EL (cell line): ENCODE results near the gene OR7A10.
A peak's percentile ranks its signal among the peaks of the same experiment; 100 is the strongest.

Source experiments
- DNase-seq: peaks from one replicate; pipeline ENCODE4 v3.0.0-alpha.2; 2016

The OR7A10 gene

GRCh38 chr19:14848822-14849221 lies at the start of gene OR7A10:
Gene OR7A10, minus strand, starts transcription at chr19:14848922. Its CDS starts 7,045 bp downstream, at chr19:14841877.
- no peak for DNase-seq

- no peak for DNase-seq
Measured at GRCh38 chr19:14890643-14891379, 42.1 kb upstream of the OR7A10 start.

GRCh38 chr19:14889994-14890642 lies 41.4 kb upstream of the OR7A10 start:
- DNase-seq: no peak

GRCh38 chr19:14886032-14886431 lies 37.3 kb upstream of the OR7A10 start, which contains the start of gene OR7A17:
Gene OR7A17, minus strand, starts transcription at chr19:14886132. Its CDS starts 4,777 bp downstream, at chr19:14881355.
- DNase-seq: no peak

- peak; percentile 6 for DNase-seq
Measured at GRCh38 chr19:14871619-14872230, 23.0 kb upstream of the OR7A10 start.

- no peak for DNase-seq
Measured at GRCh38 chr19:14868497-14868896, 19.8 kb upstream of the OR7A10 start.

- DNase-seq: no peak
Measured at GRCh38 chr19:14843578-14843977, 5.1 kb downstream of the OR7A10 start.

GRCh38 chr19:14843169-14843568 lies 5.6 kb downstream of the OR7A10 start:
- no peak for DNase-seq

- DNase-seq: no peak
Measured at GRCh38 chr19:14840206-14840605, 8.5 kb downstream of the OR7A10 start.

- no peak for DNase-seq
Measured at GRCh38 chr19:14837391-14837790, 11.3 kb downstream of the OR7A10 start.

- DNase-seq: no peak
Measured at GRCh38 chr19:14835011-14835410, 13.7 kb downstream of the OR7A10 start, which contains the start of the genes OR7A5 and OR7C1. Gene OR7A5, minus strand, starts transcription at chr19:14835185. Its CDS starts 6,944 bp downstream, at chr19:14828241. Gene OR7C1, minus strand, starts transcription at chr19:14835185. Its CDS starts 35,049 bp downstream, at chr19:14800136.

GRCh38 chr19:14830702-14831101 lies 18.0 kb downstream of the OR7A10 start:
- DNase-seq: no peak

GRCh38 chr19:14826006-14826405 lies 22.7 kb downstream of the OR7A10 start:
- no peak for DNase-seq

- DNase-seq: no peak
Measured at GRCh38 chr19:14821937-14822336, 26.8 kb downstream of the OR7A10 start.

GRCh38 chr19:14818588-14818987 lies 30.1 kb downstream of the OR7A10 start:
- no peak for DNase-seq

- DNase-seq: no peak
Measured at GRCh38 chr19:14817052-14817451, 31.7 kb downstream of the OR7A10 start.

- DNase-seq: no peak
Measured at GRCh38 chr19:14814982-14815652, 33.6 kb downstream of the OR7A10 start.

GRCh38 chr19:14809272-14810057 lies 39.3 kb downstream of the OR7A10 start:
- DNase-seq: no peak

- no peak for DNase-seq
Measured at GRCh38 chr19:14804765-14805164, 44.0 kb downstream of the OR7A10 start.

- DNase-seq: no peak
Measured at GRCh38 chr19:14798760-14799159, 50.0 kb downstream of the OR7A10 start.

- no peak for DNase-seq
Measured at GRCh38 chr19:14796021-14796420, 52.7 kb downstream of the OR7A10 start.

- peak; percentile 8 for DNase-seq
Measured at GRCh38 chr19:14795078-14795721, 53.5 kb downstream of the OR7A10 start.
